Left lung (tissue), 10 donors: ENCODE measurements around the gene CACNA1I. TPM values are rescaled to one million over a fixed set of nuclear protein-coding genes. Genes with fewer than 3 reads are reported as not detected.

Experiments used
- ATAC-seq: fragments of 200-7000 bp; cut with Tn5 transposase; one replicate; pipeline ENCODE4 v1.9.1; 2020; ENCODE audit warnings: moderate library complexity
- DNase-seq, 4 donors: peaks; one replicate each; pipeline ENCODE4 v3.0.0-alpha.2; 2013 to 2020
- H3K27ac ChIP-seq, 2 donors: fragments of 200-600 bp; sonication (generic) in 1 of 2; one replicate each; pipeline versions ENCODE4 v1.5.0 to v1.8.0; 2020 to 2021
- H3K27me3 ChIP-seq, 2 donors: fragments of 200-600 bp; sonication (generic) in 1 of 2; one replicate each; pipeline versions ENCODE4 v1.5.0 to v1.8.0; 2020 to 2021
- H3K36me3 ChIP-seq, 2 donors: fragments of 200-600 bp; sonication (generic) in 1 of 2; one replicate each; pipeline versions ENCODE4 v1.5.0 to v1.8.0; 2020 to 2021
- H3K4me1 ChIP-seq, 2 donors: fragments of 200-600 bp; one replicate each; pipeline ENCODE4 v1.8.0; 2021
- H3K4me3 ChIP-seq, 2 donors: fragments of 200-600 bp; sonication (generic) in 1 of 2; one replicate each; pipeline versions ENCODE4 v1.5.0 to v1.8.0; 2020 to 2021; ENCODE audit warnings: mild to moderate bottlenecking in 1 of 2
- H3K9me3 ChIP-seq, 2 donors: fragments of 200-600 bp; sonication (generic) in 1 of 2; one replicate each; pipeline versions ENCODE4 v1.5.0 to v1.8.0; 2020 to 2021
- CTCF ChIP-seq, 2 donors: fragments of 200-600 bp; sonication (generic) in 1 of 2; IDR thresholded peaks; one replicate each; pipeline versions ENCODE4 v1.5.0 to v1.8.0; 2021; ENCODE audit warnings: antibody characterized with exemption in 2 of 2
- intact Hi-C, 2 donors: fragments of 100-400 bp; cut with DNase I; formaldehyde crosslinking; loops; one replicate each; pipeline versions ENCODE4 v1.11.2 to v1.14.2; 2022
- polyA plus RNA-seq, 6 donors: library from polyadenylated mRNA; unstranded; fragments of 120-200 nt; gene quantifications; one replicate each; pipeline ENCODE4 v1.2.1, GENCODE V29; 2013; ENCODE audit not compliant: insufficient read length in 6 of 6
- total RNA-seq, 2 donors: library from RNA; stranded (reverse); fragmentation: NEBNext Ultra II Directional; extraction: Animal tissue kit (Norgen Biotek cat#: 25700); gene quantifications; one replicate each; pipeline ENCODE4 v1.2.1, GENCODE V29; 2021
- donor health status: DM: no; HTN: yes; CAD: no.
- donor health status: DM: no; HTN: no; CAD: no.

CACNA1I gene
- total and polyA plus RNA-seq, 8 donors = 0.03 to 0.35 (median 0.09) TPM

- Histone ChIP-seq H3K9me3 (no peaks in the 10 kb centered on the region), H3K27me3 (peaks cover 3 to 54% of the 10 kb centered on the region in 2 donors), H3K36me3 (no peaks in the 10 kb centered on the region), H3K4me3 (no peak overlapping the region), H3K4me1 (no peaks in the 10 kb centered on the region), H3K27ac (no peak overlapping the region)
- ATAC-seq = no peak
- intact Hi-C loops = no loop called here
- TF ChIP-seq CTCF (IDR thresholded peaks at IDR 0.05) = no peak
- no peak for DNase-seq
These were observed 83.8 kb downstream of the CACNA1I start for GRCh38 chr22:39654131-39654926.

GRCh38 chr22:39655004-39655579, 84.5 kb downstream of the CACNA1I start:
- Histone ChIP-seq H3K36me3 (no peaks in the 10 kb centered on the region), H3K9me3 (no peaks in the 10 kb centered on the region), H3K27me3 (peaks cover 3 to 58% of the 10 kb centered on the region in 2 donors), H3K27ac (no peak overlapping the region), H3K4me3 (no peak overlapping the region), H3K4me1 (no peaks in the 10 kb centered on the region)
- intact Hi-C loops = no loop called here
- ATAC-seq (no peak), DNase-seq (no peak)
- no peak for TF ChIP-seq CTCF (IDR thresholded peaks at IDR 0.05)

DNA sequence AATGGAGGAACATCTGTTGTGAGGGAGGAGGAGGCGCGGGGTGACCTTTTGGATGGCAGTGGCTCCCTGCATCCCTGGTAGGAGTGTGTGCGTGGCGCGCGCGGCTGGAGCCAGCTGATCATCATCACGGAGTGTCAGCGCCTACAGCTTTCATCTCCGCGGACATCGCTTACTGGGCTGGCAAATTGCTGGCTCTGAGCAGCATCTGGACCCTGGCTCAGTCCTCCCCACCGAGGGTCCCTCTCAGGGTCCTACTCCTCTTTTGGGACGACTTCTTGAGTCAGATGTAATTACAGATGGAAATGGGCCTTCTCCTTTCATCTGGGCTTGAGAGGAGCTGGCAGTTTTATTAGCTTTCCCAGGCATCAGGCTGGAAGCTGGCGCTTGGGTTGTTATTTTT, 85.3 kb downstream of the CACNA1I start:
- Histone ChIP-seq H3K27me3 (peaks cover 3 to 65% of the 10 kb centered on the region in 2 donors), H3K36me3 (no peaks in the 10 kb centered on the region), H3K9me3 (no peaks in the 10 kb centered on the region), H3K4me1 (no peaks in the 10 kb centered on the region), H3K4me3 (no peak overlapping the region), H3K27ac (no peak overlapping the region)
- ATAC-seq (no peak), DNase-seq (no peak)
- intact Hi-C loops = no loop called here
- TF ChIP-seq CTCF (IDR thresholded peaks at IDR 0.05) = no peak

- H3K27me3 ChIP-seq = peaks cover 12 to 72% of the 10 kb centered on the region in 2 donors
- no peak for ATAC-seq
These were observed 86.2 kb downstream of the CACNA1I start for GRCh38 chr22:39656495-39657490.

More at GRCh38 chr22:39656495-39657490, 86.2 kb downstream of the CACNA1I start:
- no peaks in the 10 kb centered on the region for H3K9me3 ChIP-seq
- intact Hi-C loops = no loop called here
- no peak for TF ChIP-seq CTCF (IDR thresholded peaks at IDR 0.05)
- H3K4me3 ChIP-seq = no peak overlapping the region
- H3K27ac ChIP-seq = no peak overlapping the region
- H3K36me3 ChIP-seq = no peaks in the 10 kb centered on the region
- no peak for DNase-seq
- H3K4me1 ChIP-seq = no peaks in the 10 kb centered on the region
